ENCODE data around the gene USF2.

Gene USF2

GRCh38 chr19:35318679-35319448, 50.1 kb downstream of the USF2 start:
- no peak for DNase-seq (ENCODE audit: low read depth)

GRCh38 chr19:35320065-35320713, 51.4 kb downstream of the USF2 start:
- DNase-seq (ENCODE audit: low read depth), result no peak

- DNase-seq (ENCODE audit: low read depth), result no peak
Observed at GRCh38 chr19:35321291-35321690, 52.5 kb downstream of the USF2 start.

GRCh38 chr19:35322014-35322413, 53.3 kb downstream of the USF2 start:
- no peak for DNase-seq (ENCODE audit: low read depth)

GRCh38 chr19:35327642-35328041, 58.9 kb downstream of the USF2 start:
- no peak for DNase-seq (ENCODE audit: low read depth)

GRCh38 chr19:35328851-35329285, 60.1 kb downstream of the USF2 start, which contains the start of gene CD22:
CD22 (plus strand) TSS chr19:35329187; CDS start chr19:35332041, 2,854 bp downstream.
- no peak for DNase-seq (ENCODE audit: low read depth)

- DNase-seq (ENCODE audit: low read depth), result no peak
Observed at GRCh38 chr19:35329323-35329722, 60.6 kb downstream of the USF2 start.
